IPS DF 6.9 (cell line): ENCODE data around the gene PLK4.

Experiments used
- DNase-seq: peaks from one replicate; pipeline ENCODE4 v3.0.0-alpha.2; 2013; ENCODE audit warnings: low read depth, low spot score
- H3K27ac ChIP-seq: one replicate; pipeline ENCODE4 v1.5.1; 2013; ENCODE audit warnings: low read length, control low read depth
- H3K27me3 ChIP-seq: 2 replicates; pipeline ENCODE4 v1.6.1; 2013; ENCODE audit warnings: mild to moderate bottlenecking, low read length; ENCODE audit not compliant: control insufficient read depth, insufficient read depth
- H3K36me3 ChIP-seq: 2 replicates; pipeline ENCODE4 v1.6.1; 2013; ENCODE audit warnings: low read length; ENCODE audit not compliant: control insufficient read depth, insufficient read depth
- H3K4me1 ChIP-seq: 2 replicates; pipeline ENCODE4 v1.6.1; 2013; ENCODE audit warnings: low read length; ENCODE audit not compliant: control insufficient read depth, insufficient read depth
- H3K4me3 ChIP-seq: 2 replicates; pipeline ENCODE4 v1.5.1; 2013; ENCODE audit warnings: mild to moderate bottlenecking, low read length
- H3K9me3 ChIP-seq: 2 replicates; pipeline ENCODE4 v1.6.1; 2013; ENCODE audit warnings: low read length, inconsistent platforms; ENCODE audit not compliant: control insufficient read depth, insufficient read depth
- WGBS: extraction: QIAGEN DNeasy Blood & Tissue Kit; methylation state at CpG from one replicate; pipeline ENCODE4 v1.1.7; 2013; ENCODE audit warnings: mixed read lengths, missing lambda C conversion rate; ENCODE audit not compliant: insufficient read length, insufficient coverage; 5-methylcytosine and 5-hydroxymethylcytosine counted together

Gene PLK4

GRCh38 chr4:127856813-127857447 lies 23.8 kb upstream of the PLK4 start:
- H3K4me3 ChIP-seq: no peak overlapping the region

DNA sequence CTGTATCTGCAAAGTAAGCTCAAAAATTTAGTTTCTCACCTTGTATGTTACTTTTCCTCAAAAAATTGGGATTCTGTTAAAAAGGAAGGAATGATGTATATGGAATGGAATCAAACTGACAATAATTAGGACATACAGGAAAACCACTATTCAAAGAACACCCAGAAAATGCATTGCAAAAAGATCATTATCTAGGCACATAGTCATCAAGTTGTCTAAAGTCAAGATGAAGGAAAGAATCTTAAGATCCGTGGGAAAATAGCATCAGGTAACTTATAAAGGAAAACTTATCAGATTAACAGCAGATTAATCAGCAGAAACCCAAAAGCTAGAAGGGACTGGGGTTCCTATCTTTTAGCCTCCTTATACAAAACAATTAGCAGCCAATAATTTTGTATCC lies 23.1 kb upstream of the PLK4 start:
- H3K4me1 ChIP-seq: no peaks in the 10 kb centered on the region; the same call in 1 of the 2 replicates
- H3K9me3 ChIP-seq: no peaks in the 10 kb centered on the region; the same call in 1 of the 2 replicates
- no peak for DNase-seq
- H3K36me3 ChIP-seq: no peaks in the 10 kb centered on the region
- H3K27ac ChIP-seq: no peak overlapping the region
- no peaks in the 10 kb centered on the region for H3K27me3 ChIP-seq
- no CpG with 5 or more reads among the region's 1 CpG for WGBS
- H3K4me3 ChIP-seq: no peak overlapping the region

More at GRCh38 chr4:127856813-127857447, 23.8 kb upstream of the PLK4 start:
- no peaks in the 10 kb centered on the region for H3K27me3 ChIP-seq
- DNase-seq: no peak
- no peaks in the 10 kb centered on the region; the same call in 1 of the 2 replicates for H3K9me3 ChIP-seq
- no peaks in the 10 kb centered on the region; the same call in 1 of the 2 replicates for H3K4me1 ChIP-seq
- WGBS: no CpG with 5 or more reads among the region's 4 CpGs
- H3K36me3 ChIP-seq: no peaks in the 10 kb centered on the region
- H3K27ac ChIP-seq: no peak overlapping the region

DNA sequence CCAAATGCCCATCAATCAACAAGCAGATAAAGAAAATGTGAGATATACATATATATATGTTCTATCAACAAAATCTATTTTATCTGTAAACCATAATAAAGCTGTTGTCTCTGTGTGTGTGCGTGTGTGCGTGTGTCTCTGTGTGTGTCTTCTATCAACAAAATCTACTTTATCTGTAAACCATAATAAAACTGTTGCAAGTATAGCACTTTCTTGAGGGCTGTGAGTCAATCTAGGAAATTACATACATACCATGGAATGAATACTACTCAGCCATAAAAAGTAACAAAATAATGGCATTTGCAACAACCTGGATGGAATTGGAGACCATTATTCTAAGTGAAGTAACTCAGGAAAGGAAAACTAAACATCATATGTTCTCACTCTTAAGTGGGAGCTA lies 12.5 kb upstream of the PLK4 start:
- no peak overlapping the region for H3K4me3 ChIP-seq
- WGBS: no CpG with 5 or more reads among the region's 2 CpGs
- no peak for DNase-seq
- H3K4me1 ChIP-seq: no peaks in the 10 kb centered on the region
- no peaks in the 10 kb centered on the region for H3K36me3 ChIP-seq
- no peaks in the 10 kb centered on the region for H3K27me3 ChIP-seq
- H3K27ac ChIP-seq: no peak overlapping the region
- no peaks in the 10 kb centered on the region for H3K9me3 ChIP-seq

- Histone ChIP-seq H3K4me1 (no peaks in the 10 kb centered on the region), H3K27ac (no peak overlapping the region), H3K36me3 (no peaks in the 10 kb centered on the region), H3K4me3 (no peak overlapping the region), H3K9me3 (no peaks in the 10 kb centered on the region), H3K27me3 (no peaks in the 10 kb centered on the region)
- DNase-seq: no peak
Observed at GRCh38 chr4:127870281-127870680, 10.4 kb upstream of the PLK4 start.

DNA sequence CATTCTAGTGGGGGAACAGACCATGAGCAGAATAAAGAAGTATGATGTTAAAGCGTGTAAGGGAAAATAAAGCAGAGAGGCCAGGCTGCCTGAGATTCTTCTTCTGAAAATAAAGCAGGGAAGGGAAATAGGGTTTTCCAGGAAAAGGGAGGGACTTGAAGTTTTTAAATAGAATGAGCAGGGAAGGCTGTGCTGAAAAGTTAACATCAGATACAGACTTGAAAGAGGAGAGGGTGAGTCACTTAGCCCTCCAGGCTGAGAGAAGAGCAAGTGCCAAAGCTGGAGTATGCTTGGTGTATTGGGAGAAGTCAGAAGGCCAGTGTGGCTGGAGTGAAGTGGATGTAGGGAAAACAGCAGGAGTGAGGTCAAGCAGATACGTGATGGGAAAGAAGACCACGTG lies 10.0 kb upstream of the PLK4 start:
- Histone ChIP-seq H3K4me1 (no peaks in the 10 kb centered on the region), H3K4me3 (no peak overlapping the region), H3K27ac (no peak overlapping the region), H3K9me3 (no peaks in the 10 kb centered on the region), H3K27me3 (no peaks in the 10 kb centered on the region), H3K36me3 (no peaks in the 10 kb centered on the region)
- no peak for DNase-seq
- WGBS: no CpG with 5 or more reads among the region's 3 CpGs

DNA sequence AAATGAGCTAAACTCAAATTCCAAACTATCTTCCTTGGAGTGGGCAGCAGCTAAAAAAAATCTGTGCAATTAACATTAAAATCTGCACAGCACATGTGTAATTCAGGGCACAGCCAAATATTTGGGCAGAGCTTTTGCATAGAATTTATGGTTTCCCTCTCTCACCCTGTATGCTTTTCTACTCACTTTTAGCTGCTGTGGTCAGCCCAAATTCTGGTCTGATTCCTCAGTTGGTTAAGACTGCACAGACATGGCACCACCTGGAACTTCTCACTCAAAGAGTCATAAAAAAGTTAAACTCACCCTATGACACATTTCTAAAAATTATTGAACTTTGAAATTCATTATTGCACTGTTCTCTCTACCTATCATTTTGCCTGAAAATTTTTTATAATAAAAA lies 4.9 kb upstream of the PLK4 start:
- H3K27ac ChIP-seq: no peak overlapping the region
- no peaks in the 10 kb centered on the region for H3K4me1 ChIP-seq
- H3K4me3 ChIP-seq: no peak overlapping the region
- no peaks in the 10 kb centered on the region for H3K36me3 ChIP-seq
- DNase-seq: no peak
- H3K27me3 ChIP-seq: no peaks in the 10 kb centered on the region
- H3K9me3 ChIP-seq: no peaks in the 10 kb centered on the region

DNA sequence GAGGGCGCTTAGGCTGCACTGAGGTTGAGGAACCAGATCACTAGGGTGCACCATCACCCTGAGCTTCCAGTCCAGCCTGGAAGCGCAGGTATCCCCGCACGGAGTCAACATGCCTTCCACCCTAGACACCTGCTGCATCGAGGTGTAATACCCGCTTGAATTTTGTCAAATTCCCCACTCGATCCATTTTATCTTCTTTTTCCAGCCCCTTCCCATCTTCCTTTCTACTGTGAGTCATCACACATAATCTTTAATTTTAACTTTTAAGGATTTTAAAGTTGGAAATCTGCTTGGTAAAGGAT lies 821 bp downstream of the PLK4 start:
- H3K36me3 ChIP-seq: peaks cover 9% of the 10 kb centered on the region; the same call in 1 of the 2 replicates
- no CpG with 5 or more reads among the region's 7 CpGs for WGBS
- no peaks in the 10 kb centered on the region for H3K27me3 ChIP-seq
- no peaks in the 10 kb centered on the region for H3K9me3 ChIP-seq
- no peak for DNase-seq
- no peaks in the 10 kb centered on the region for H3K4me1 ChIP-seq
- no peak overlapping the region for H3K27ac ChIP-seq
- peak overlapping the region; percentile 87; the same call in 1 of the 2 replicates for H3K4me3 ChIP-seq

GRCh38 chr4:127888559-127888958 lies 7.9 kb downstream of the PLK4 start:
- Histone ChIP-seq H3K4me3 (no peak overlapping the region), H3K27ac (no peak overlapping the region), H3K27me3 (no peaks in the 10 kb centered on the region), H3K9me3 (no peaks in the 10 kb centered on the region), H3K36me3 (peaks cover 20% of the 10 kb centered on the region; the same call in 1 of the 2 replicates), H3K4me1 (no peaks in the 10 kb centered on the region)
- WGBS: no CpG with 5 or more reads among the region's 1 CpG
- no peak for DNase-seq

GRCh38 chr4:127889903-127890302 lies 9.2 kb downstream of the PLK4 start:
- Histone ChIP-seq H3K9me3 (no peaks in the 10 kb centered on the region), H3K27ac (no peak overlapping the region), H3K4me1 (no peaks in the 10 kb centered on the region), H3K36me3 (peaks cover 23% of the 10 kb centered on the region; the same call in 1 of the 2 replicates), H3K27me3 (no peaks in the 10 kb centered on the region), H3K4me3 (no peak overlapping the region)
- no CpG with 5 or more reads among the region's 3 CpGs for WGBS
- DNase-seq: no peak

DNA sequence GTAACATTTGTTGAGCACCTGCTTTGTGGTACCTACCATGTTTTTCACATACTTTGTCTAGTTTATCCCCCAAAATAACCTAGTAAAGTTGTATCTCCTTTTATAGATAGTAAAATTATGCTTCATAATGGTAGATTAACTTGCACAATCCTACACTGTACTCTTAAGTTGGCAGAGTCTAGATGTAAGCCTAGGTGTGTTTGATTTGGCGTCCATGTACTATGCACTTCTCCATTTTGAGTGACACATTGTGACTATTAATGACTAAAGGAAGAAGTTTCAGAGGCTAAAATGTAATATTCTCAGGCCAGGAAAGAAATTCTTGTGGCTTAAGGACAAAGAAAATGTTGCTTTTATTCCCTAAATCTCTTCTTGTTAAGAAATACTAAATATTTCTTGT lies 15.4 kb downstream of the PLK4 start:
- Histone ChIP-seq H3K36me3 (peaks cover 4% of the 10 kb centered on the region; the same call in 1 of the 2 replicates), H3K4me3 (no peak overlapping the region), H3K27me3 (no peaks in the 10 kb centered on the region), H3K27ac (no peak overlapping the region), H3K9me3 (no peaks in the 10 kb centered on the region), H3K4me1 (no peaks in the 10 kb centered on the region)
- no peak for DNase-seq
- WGBS: no CpG with 5 or more reads among the region's 1 CpG

- Histone ChIP-seq H3K36me3 (peaks cover 4% of the 10 kb centered on the region; the same call in 1 of the 2 replicates), H3K4me3 (no peak overlapping the region), H3K4me1 (no peaks in the 10 kb centered on the region), H3K27ac (no peak overlapping the region), H3K27me3 (no peaks in the 10 kb centered on the region), H3K9me3 (no peaks in the 10 kb centered on the region)
- no peak for DNase-seq
- WGBS: no CpG with 5 or more reads among the region's 1 CpG
Observed at GRCh38 chr4:127896528-127896927, 15.8 kb downstream of the PLK4 start.
